CD14-positive monocyte (primary cell): ENCODE results near the gene DAGLA. TPM values are rescaled to one million over a fixed set of nuclear protein-coding genes. Genes with fewer than 3 reads are reported as not detected.

ENCODE experiments used
- DNase-seq, 3 donors: peaks; one replicate each; pipeline ENCODE4 v3.0.0-alpha.2; 2011 to 2022
- H2AFZ ChIP-seq: 2 replicates; pipeline ENCODE4 v1.6.0; 2012; ENCODE audit warnings: mild to moderate bottlenecking, low read depth, low read length, inconsistent platforms; ENCODE audit not compliant: insufficient read depth, poor library complexity, severe bottlenecking
- H3K27ac ChIP-seq, 2 donors: 1 replicate in 1 of 2; 2 replicates in 1 of 2; pipeline ENCODE4 v1.5.1; 2012 to 2013; ENCODE audit warnings: low read length in 2 of 2, control low read depth in 1 of 2, inconsistent platforms in 1 of 2, low read depth in 1 of 2, mild to moderate bottlenecking in 1 of 2
- H3K27me3 ChIP-seq, 2 donors: one replicate each; pipeline versions ENCODE4 v1.6.0 to v1.6.1; 2011 to 2013; ENCODE audit warnings: low read length in 2 of 2; ENCODE audit not compliant: control insufficient read depth in 2 of 2, insufficient read depth in 2 of 2
- H3K36me3 ChIP-seq, 2 donors: replicated peaks in 1 of 2; 1 replicate in 1 of 2; 2 replicates in 1 of 2; pipeline versions ENCODE4 v1.5.1 to v1.6.1; 2012 to 2013; ENCODE audit warnings: low read length in 2 of 2, control low read depth in 1 of 2, inconsistent platforms in 1 of 2, mild to moderate bottlenecking in 1 of 2; ENCODE audit not compliant: insufficient read depth in 2 of 2, control insufficient read depth in 1 of 2
- H3K4me1 ChIP-seq, 2 donors: 1 replicate in 1 of 2; 2 replicates in 1 of 2; pipeline versions ENCODE4 v1.5.1 to v1.6.1; 2012 to 2013; ENCODE audit warnings: low read length in 2 of 2, control low read depth in 1 of 2, inconsistent platforms in 1 of 2, mild to moderate bottlenecking in 1 of 2, moderate library complexity in 1 of 2; ENCODE audit not compliant: insufficient read depth in 2 of 2, control insufficient read depth in 1 of 2
- H3K4me2 ChIP-seq: replicated peaks from 2 replicates; pipeline ENCODE3; 2012; ENCODE audit warnings: low read length, moderate library complexity, mild to moderate bottlenecking; ENCODE audit not compliant: poor library complexity, severe bottlenecking; ENCODE audit errors: extremely low read depth
- H3K4me3 ChIP-seq, 3 experiments: fragments of 200-600 bp in 1 of 3; sonication (generic) in 1 of 3; replicated peaks in 1 of 3; 1 replicate in 2 of 3; 2 replicates in 1 of 3; pipeline ENCODE4 v1.5.1; 2011 to 2013; ENCODE audit warnings: low read length in 3 of 3, mild to moderate bottlenecking in 3 of 3, control low read depth in 2 of 3, low read depth in 2 of 3, inconsistent platforms in 1 of 3, moderate library complexity in 1 of 3
- H3K79me2 ChIP-seq: 2 replicates; pipeline ENCODE4 v1.6.0; 2012; ENCODE audit warnings: mild to moderate bottlenecking, control low read depth, inconsistent platforms, low read length, moderate library complexity; ENCODE audit not compliant: insufficient read depth
- H3K9ac ChIP-seq: 2 replicates; pipeline ENCODE4 v1.6.0; 2017; ENCODE audit warnings: low read length, mild to moderate bottlenecking; ENCODE audit not compliant: insufficient read depth, poor library complexity, severe bottlenecking
- H3K9me3 ChIP-seq, 2 donors: replicated peaks in 1 of 2; 1 replicate in 1 of 2; 2 replicates in 1 of 2; pipeline versions ENCODE4 v1.5.1 to v1.6.1; 2012 to 2013; ENCODE audit warnings: low read length in 2 of 2, control low read depth in 1 of 2; ENCODE audit not compliant: control insufficient read depth in 1 of 2, insufficient read depth in 1 of 2
- H4K20me1 ChIP-seq: 2 replicates; pipeline ENCODE4 v1.6.0; 2012; ENCODE audit warnings: mild to moderate bottlenecking, low read length, control low read depth, moderate library complexity; ENCODE audit not compliant: insufficient read depth
- H3K27ac Mint-ChIP-seq, 7 donors: one replicate each; pipeline ENCODE4 v1.8.0; 2020; ENCODE audit warnings: mild to moderate bottlenecking in 7 of 7, mixed read lengths in 7 of 7, moderate library complexity in 6 of 7, inconsistent platforms in 2 of 7
- H3K27me3 Mint-ChIP-seq, 3 donors: one replicate each; pipeline ENCODE4 v1.8.0; 2021 to 2022; ENCODE audit warnings: low read depth in 3 of 3, mild to moderate bottlenecking in 3 of 3, mixed read lengths in 3 of 3, moderate library complexity in 3 of 3, inconsistent platforms in 1 of 3
- H3K36me3 Mint-ChIP-seq, 2 donors: one replicate each; pipeline ENCODE4 v1.8.0; 2020; ENCODE audit warnings: mixed read lengths in 2 of 2, inconsistent platforms in 1 of 2, mild to moderate bottlenecking in 1 of 2
- H3K4me1 Mint-ChIP-seq: one replicate; pipeline ENCODE4 v1.8.0; 2020; ENCODE audit warnings: mild to moderate bottlenecking, mixed read lengths
- H3K4me3 Mint-ChIP-seq, 2 donors: one replicate each; pipeline ENCODE4 v1.8.0; 2020; ENCODE audit warnings: mild to moderate bottlenecking in 2 of 2, mixed read lengths in 2 of 2, moderate library complexity in 1 of 2
- H3K9me3 Mint-ChIP-seq, 7 donors: one replicate each; pipeline ENCODE4 v1.8.0; 2020 to 2022; ENCODE audit warnings: mixed read lengths in 7 of 7, mild to moderate bottlenecking in 6 of 7, moderate library complexity in 6 of 7, inconsistent platforms in 2 of 7
- WGBS: methylation state at CpG from one replicate; pipeline ENCODE4 v1.1.5; 2013; ENCODE audit warnings: missing lambda C conversion rate; ENCODE audit not compliant: insufficient coverage; 5-methylcytosine and 5-hydroxymethylcytosine counted together
- intact Hi-C, 2 donors: fragments of 100-400 bp; cut with micrococcal nuclease; formaldehyde crosslinking; loops; one replicate each; pipeline versions ENCODE4 v1.15.0 to v1.15.1; 2023
- polyA plus RNA-seq, 3 donors: library from polyadenylated mRNA; depleted of rRNA in 1 of 3; unstranded in 2 of 3; stranded (reverse) in 1 of 3; fragments of 300-500 nt in 2 of 3; fragments of >200 nt in 1 of 3; fragmentation: Illumina TruSeq in 2 of 3; gene quantifications; 1 replicate in 2 of 3; 2 replicates in 1 of 3; pipeline ENCODE4 v1.2.3, GENCODE V29; 2012 to 2021
- TF ChIP-seq, protein P1 (sequence below): fragments of 200-600 bp; IDR thresholded peaks from one replicate; pipeline ENCODE4 v1.8.0; 2022; ENCODE audit warnings: antibody characterized with exemption, mild to moderate bottlenecking

DAGLA gene
- polyA plus RNA-seq, 3 donors = 0.16 to 6.7 (median 0.73) TPM

DNA sequence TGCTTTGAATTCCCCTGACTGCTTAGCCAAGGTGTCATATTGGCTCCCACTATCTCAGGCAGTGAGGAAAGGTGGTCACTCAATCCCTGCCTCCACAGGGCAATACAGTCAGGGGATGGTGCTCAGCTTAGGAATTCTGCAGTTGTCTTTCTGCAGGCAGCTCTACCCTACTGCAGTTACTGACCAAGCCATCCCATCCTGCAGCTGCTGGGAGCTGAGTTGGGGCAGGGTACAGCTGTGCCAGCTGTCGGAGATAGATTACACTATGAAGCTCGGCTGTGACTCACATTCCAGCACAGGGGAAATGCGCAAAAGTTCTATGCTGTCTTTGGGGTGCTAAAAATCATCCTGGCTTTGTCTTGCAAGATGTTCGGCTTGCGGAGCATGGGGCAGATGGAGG, 4.4 kb upstream of the DAGLA start:
- Histone ChIP-seq H3K36me3 (no peaks in the 10 kb centered on the region), H3K9ac (no peak overlapping the region), H4K20me1 (no peaks in the 10 kb centered on the region), H3K4me1 (peaks cover 14 to 28% of the 10 kb centered on the region in 2 donors), H3K4me3 (no peak overlapping the region), H3K27me3 (peaks cover 0 to 15% of the 10 kb centered on the region in 2 donors), H2AFZ (no peak overlapping the region), H3K27ac (no peak overlapping the region), H3K9me3 (no peaks in the 10 kb centered on the region), H3K4me2 (no peak overlapping the region), H3K79me2 (peaks cover 2% of the 10 kb centered on the region)
- WGBS = 80% methylated on average over 5 of the region's 5 CpGs
- Mint-ChIP-seq H3K36me3 (no peaks in the 10 kb centered on the region), H3K27ac (no peak overlapping the region), H3K4me3 (no peak overlapping the region), H3K9me3 (peaks cover 0 to 3% (median 0%) of the 10 kb centered on the region in 7 donors), H3K27me3 (peaks cover 5 to 27% (median 11%) of the 10 kb centered on the region in 3 donors), H3K4me1 (peaks cover 17% of the 10 kb centered on the region)
- intact Hi-C loops = loop anchor here in 1 of 2 donors (5.0 kb wide), 1 partner anchor 41 kb away; no protein-coding TSS in a partner anchor
- no peak for DNase-seq
- TF ChIP-seq, protein P1, sequence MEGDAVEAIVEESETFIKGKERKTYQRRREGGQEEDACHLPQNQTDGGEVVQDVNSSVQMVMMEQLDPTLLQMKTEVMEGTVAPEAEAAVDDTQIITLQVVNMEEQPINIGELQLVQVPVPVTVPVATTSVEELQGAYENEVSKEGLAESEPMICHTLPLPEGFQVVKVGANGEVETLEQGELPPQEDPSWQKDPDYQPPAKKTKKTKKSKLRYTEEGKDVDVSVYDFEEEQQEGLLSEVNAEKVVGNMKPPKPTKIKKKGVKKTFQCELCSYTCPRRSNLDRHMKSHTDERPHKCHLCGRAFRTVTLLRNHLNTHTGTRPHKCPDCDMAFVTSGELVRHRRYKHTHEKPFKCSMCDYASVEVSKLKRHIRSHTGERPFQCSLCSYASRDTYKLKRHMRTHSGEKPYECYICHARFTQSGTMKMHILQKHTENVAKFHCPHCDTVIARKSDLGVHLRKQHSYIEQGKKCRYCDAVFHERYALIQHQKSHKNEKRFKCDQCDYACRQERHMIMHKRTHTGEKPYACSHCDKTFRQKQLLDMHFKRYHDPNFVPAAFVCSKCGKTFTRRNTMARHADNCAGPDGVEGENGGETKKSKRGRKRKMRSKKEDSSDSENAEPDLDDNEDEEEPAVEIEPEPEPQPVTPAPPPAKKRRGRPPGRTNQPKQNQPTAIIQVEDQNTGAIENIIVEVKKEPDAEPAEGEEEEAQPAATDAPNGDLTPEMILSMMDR = no peak

GRCh38 chr11:61679296-61679695, 895 bp upstream of the DAGLA start:
- Histone ChIP-seq H3K27me3 (peaks cover 0 to 29% of the 10 kb centered on the region in 2 donors), H3K4me3 (no peak overlapping the region), H2AFZ (no peak overlapping the region), H3K79me2 (peaks cover 16% of the 10 kb centered on the region), H3K9ac (peak overlapping the region; percentile 13), H4K20me1 (peaks cover 17% of the 10 kb centered on the region), H3K4me1 (peaks cover 27 to 41% of the 10 kb centered on the region in 2 donors), H3K4me2 (no peak overlapping the region), H3K9me3 (no peaks in the 10 kb centered on the region), H3K36me3 (no peaks in the 10 kb centered on the region), H3K27ac (peak overlapping the region in 1 of 2 donors; percentile 82)
- peaks cover 3 to 26% (median 13%) of the 10 kb centered on the region in 3 donors for H3K27me3 Mint-ChIP-seq
- peak overlapping the region; percentile 48 to 80 for H3K4me3 Mint-ChIP-seq
- H3K4me1 Mint-ChIP-seq = peaks cover 10% of the 10 kb centered on the region
- peak overlapping the region; percentile 73 to 93 (median 88) for H3K27ac Mint-ChIP-seq
- intact Hi-C loops = loop anchor here in 1 of 2 donors (5.0 kb wide), 1 partner anchor 38 kb away; no protein-coding TSS in a partner anchor
- TF ChIP-seq, protein P1 = no peak
- peaks cover 0 to 4% of the 10 kb centered on the region in 2 donors for H3K36me3 Mint-ChIP-seq
- peaks cover 0 to 7% (median 0%) of the 10 kb centered on the region in 7 donors for H3K9me3 Mint-ChIP-seq
- peak; percentile 63 to 78 (median 68) for DNase-seq
- WGBS = 68% methylated on average over 3 of the region's 9 CpGs
